GM12864 (cell line): ENCODE results near the gene ZNF606.

ENCODE experiments used
- DNase-seq: peaks from one replicate; pipeline ENCODE4 v3.0.0-alpha.2; 2011; ENCODE audit warnings: low read depth
- H3K4me3 ChIP-seq: 2 replicates; pipeline ENCODE4 v1.5.1; 2011; ENCODE audit warnings: mild to moderate bottlenecking, low read depth, low read length, control low read depth
- CTCF ChIP-seq: IDR thresholded peaks from 2 replicates; pipeline ENCODE4 v1.5.1; 2011; ENCODE audit warnings: low read depth, mild to moderate bottlenecking, moderate library complexity, low read length, control low read depth, inconsistent platforms; ENCODE audit errors: missing control alignments

The ZNF606 gene

GRCh38 chr19:58034477-58034793, 31.8 kb upstream of the ZNF606 start:
- DNase-seq: no peak
- H3K4me3 ChIP-seq: no peak overlapping the region
- no peak for TF ChIP-seq CTCF

GRCh38 chr19:58033741-58034476, 31.3 kb upstream of the ZNF606 start, which contains the start of gene ZSCAN1:
Gene ZSCAN1 (plus strand): TSS chr19:58034025. CDS start chr19:58037837, 3,812 bp downstream.
- no peak for DNase-seq
- H3K4me3 ChIP-seq: no peak within 1 kb of the TSS
- TF ChIP-seq CTCF: no peak

GRCh38 chr19:58024661-58025060, 22.0 kb upstream of the ZNF606 start:
- no peak for TF ChIP-seq CTCF
- no peak overlapping the region for H3K4me3 ChIP-seq

GRCh38 chr19:58022283-58022660, 19.7 kb upstream of the ZNF606 start:
- no peak overlapping the region for H3K4me3 ChIP-seq
- DNase-seq: no peak
- no peak for TF ChIP-seq CTCF

More at GRCh38 chr19:58024661-58025060, 22.0 kb upstream of the ZNF606 start:
- DNase-seq: no peak

GRCh38 chr19:58021541-58022282, 19.1 kb upstream of the ZNF606 start:
- H3K4me3 ChIP-seq: no peak overlapping the region
- peak; percentile 38 for TF ChIP-seq CTCF
- DNase-seq: no peak

GRCh38 chr19:58020129-58020528, 17.5 kb upstream of the ZNF606 start:
- H3K4me3 ChIP-seq: no peak overlapping the region
- DNase-seq: no peak
- no peak for TF ChIP-seq CTCF
